ENCODE measurements around the gene ZNF497. TPM values are rescaled to one million over a fixed set of nuclear protein-coding genes. Genes with fewer than 3 reads are reported as not detected.

ZNF497 gene
- total and polyA plus RNA-seq, 2 of the 13 experiments (the other 11 are each of a cell fraction or from before 2014, with no cell fraction given): 1.5 to 1.9 TPM

DNA sequence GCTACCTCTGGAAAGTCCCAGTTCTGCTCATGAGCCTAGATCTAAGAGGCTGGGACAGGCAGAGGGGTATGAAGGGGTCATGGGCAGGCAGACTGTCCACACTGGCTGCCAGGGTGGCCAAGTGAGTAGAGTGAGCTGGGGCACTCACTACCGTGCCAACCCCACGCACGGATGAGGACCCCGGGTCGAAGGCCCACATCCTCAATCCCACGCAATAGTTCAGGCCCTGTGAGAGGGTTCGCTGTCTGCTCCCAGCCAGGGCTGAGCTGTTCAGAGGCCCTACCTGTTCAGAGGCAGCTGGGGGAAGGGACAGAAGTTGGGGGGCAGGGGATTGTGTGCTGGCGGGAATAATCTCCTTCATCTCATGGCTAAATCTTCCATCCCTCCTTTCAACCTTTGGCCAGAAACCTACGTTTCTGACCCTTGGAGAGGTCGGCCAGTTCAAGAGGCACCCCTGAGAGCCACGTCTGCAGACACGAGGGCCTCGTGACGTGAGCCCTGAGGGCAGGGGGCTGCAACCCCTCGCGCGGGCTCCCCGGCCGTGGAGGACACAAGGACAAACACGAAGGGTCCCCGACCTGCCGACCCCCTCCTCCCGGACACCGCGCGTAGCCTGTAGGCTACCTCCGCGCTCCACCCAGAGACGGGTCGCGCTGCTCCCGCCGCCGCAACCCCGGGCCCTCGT is 23.5 kb upstream of the ZNF497 start (continued):
- TF ChIP-seq, protein P1, sequence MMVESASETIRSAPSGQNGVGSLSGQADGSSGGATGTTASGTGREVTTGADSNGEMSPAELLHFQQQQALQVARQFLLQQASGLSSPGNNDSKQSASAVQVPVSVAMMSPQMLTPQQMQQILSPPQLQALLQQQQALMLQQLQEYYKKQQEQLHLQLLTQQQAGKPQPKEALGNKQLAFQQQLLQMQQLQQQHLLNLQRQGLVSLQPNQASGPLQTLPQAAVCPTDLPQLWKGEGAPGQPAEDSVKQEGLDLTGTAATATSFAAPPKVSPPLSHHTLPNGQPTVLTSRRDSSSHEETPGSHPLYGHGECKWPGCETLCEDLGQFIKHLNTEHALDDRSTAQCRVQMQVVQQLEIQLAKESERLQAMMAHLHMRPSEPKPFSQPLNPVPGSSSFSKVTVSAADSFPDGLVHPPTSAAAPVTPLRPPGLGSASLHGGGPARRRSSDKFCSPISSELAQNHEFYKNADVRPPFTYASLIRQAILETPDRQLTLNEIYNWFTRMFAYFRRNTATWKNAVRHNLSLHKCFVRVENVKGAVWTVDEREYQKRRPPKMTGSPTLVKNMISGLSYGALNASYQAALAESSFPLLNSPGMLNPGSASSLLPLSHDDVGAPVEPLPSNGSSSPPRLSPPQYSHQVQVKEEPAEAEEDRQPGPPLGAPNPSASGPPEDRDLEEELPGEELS (CRISPR knock-in tag; IDR thresholded peaks at IDR 0.05): no peak
- 0 out of 2 replicates have a peak, but pooled peaks have one; percentile 23 for TF ChIP-seq ZNF3 (CRISPR knock-in tag; IDR thresholded peaks at IDR 0.05)
- TF ChIP-seq, protein P2, sequence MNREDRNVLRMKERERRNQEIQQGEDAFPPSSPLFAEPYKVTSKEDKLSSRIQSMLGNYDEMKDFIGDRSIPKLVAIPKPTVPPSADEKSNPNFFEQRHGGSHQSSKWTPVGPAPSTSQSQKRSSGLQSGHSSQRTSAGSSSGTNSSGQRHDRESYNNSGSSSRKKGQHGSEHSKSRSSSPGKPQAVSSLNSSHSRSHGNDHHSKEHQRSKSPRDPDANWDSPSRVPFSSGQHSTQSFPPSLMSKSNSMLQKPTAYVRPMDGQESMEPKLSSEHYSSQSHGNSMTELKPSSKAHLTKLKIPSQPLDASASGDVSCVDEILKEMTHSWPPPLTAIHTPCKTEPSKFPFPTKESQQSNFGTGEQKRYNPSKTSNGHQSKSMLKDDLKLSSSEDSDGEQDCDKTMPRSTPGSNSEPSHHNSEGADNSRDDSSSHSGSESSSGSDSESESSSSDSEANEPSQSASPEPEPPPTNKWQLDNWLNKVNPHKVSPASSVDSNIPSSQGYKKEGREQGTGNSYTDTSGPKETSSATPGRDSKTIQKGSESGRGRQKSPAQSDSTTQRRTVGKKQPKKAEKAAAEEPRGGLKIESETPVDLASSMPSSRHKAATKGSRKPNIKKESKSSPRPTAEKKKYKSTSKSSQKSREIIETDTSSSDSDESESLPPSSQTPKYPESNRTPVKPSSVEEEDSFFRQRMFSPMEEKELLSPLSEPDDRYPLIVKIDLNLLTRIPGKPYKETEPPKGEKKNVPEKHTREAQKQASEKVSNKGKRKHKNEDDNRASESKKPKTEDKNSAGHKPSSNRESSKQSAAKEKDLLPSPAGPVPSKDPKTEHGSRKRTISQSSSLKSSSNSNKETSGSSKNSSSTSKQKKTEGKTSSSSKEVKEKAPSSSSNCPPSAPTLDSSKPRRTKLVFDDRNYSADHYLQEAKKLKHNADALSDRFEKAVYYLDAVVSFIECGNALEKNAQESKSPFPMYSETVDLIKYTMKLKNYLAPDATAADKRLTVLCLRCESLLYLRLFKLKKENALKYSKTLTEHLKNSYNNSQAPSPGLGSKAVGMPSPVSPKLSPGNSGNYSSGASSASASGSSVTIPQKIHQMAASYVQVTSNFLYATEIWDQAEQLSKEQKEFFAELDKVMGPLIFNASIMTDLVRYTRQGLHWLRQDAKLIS (CRISPR knock-in tag; IDR thresholded peaks at IDR 0.05): no peak
- no peak for TF ChIP-seq ZNF44 (CRISPR knock-in tag; IDR thresholded peaks at IDR 0.05)
- 0 out of 2 replicates have a peak, but pooled peaks have one; percentile 13 for TF ChIP-seq DPF2 (CRISPR knock-in tag; IDR thresholded peaks at IDR 0.05; ENCODE audit: borderline replicate concordance, low read depth)
- TF ChIP-seq, protein P3, sequence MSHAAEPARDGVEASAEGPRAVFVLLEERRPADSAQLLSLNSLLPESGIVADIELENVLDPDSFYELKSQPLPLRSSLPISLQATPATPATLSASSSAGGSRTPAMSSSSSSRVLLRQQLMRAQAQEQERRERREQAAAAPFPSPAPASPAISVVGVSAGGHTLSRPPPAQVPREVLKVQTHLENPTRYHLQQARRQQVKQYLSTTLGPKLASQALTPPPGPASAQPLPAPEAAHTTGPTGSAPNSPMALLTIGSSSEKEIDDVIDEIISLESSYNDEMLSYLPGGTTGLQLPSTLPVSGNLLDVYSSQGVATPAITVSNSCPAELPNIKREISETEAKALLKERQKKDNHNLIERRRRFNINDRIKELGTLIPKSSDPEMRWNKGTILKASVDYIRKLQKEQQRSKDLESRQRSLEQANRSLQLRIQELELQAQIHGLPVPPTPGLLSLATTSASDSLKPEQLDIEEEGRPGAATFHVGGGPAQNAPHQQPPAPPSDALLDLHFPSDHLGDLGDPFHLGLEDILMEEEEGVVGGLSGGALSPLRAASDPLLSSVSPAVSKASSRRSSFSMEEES (CRISPR knock-in tag; IDR thresholded peaks at IDR 0.05): no peak
- TF ChIP-seq ZFP62 (CRISPR knock-in tag; IDR thresholded peaks at IDR 0.05): no peak
- TF ChIP-seq CENPX (CRISPR knock-in tag; IDR thresholded peaks at IDR 0.05): no peak
- TF ChIP-seq NKX3-1 (CRISPR knock-in tag; IDR thresholded peaks at IDR 0.05): no peak
- TF ChIP-seq, protein P4, sequence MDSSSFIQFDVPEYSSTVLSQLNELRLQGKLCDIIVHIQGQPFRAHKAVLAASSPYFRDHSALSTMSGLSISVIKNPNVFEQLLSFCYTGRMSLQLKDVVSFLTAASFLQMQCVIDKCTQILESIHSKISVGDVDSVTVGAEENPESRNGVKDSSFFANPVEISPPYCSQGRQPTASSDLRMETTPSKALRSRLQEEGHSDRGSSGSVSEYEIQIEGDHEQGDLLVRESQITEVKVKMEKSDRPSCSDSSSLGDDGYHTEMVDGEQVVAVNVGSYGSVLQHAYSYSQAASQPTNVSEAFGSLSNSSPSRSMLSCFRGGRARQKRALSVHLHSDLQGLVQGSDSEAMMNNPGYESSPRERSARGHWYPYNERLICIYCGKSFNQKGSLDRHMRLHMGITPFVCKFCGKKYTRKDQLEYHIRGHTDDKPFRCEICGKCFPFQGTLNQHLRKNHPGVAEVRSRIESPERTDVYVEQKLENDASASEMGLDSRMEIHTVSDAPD (CRISPR knock-in tag; IDR thresholded peaks at IDR 0.05): no peak
- TF ChIP-seq, protein P5, sequence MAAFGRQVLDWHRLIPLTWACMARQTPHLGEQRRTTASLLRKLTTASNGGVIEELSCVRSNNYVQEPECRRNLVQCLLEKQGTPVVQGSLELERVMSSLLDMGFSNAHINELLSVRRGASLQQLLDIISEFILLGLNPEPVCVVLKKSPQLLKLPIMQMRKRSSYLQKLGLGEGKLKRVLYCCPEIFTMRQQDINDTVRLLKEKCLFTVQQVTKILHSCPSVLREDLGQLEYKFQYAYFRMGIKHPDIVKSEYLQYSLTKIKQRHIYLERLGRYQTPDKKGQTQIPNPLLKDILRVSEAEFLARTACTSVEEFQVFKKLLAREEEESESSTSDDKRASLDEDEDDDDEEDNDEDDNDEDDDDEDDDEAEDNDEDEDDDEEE (CRISPR knock-in tag; IDR thresholded peaks at IDR 0.05): no peak
- no peak for TF ChIP-seq RAD51 (IDR thresholded peaks at IDR 0.05; ENCODE audit: borderline replicate concordance)
- no peak for TF ChIP-seq ZNF367 (CRISPR knock-in tag; IDR thresholded peaks at IDR 0.05; ENCODE audit: borderline replicate concordance)
- TF ChIP-seq ZNF749 (CRISPR knock-in tag; IDR thresholded peaks at IDR 0.05; ENCODE audit: borderline replicate concordance): no peak
- TF ChIP-seq ZNF883 (CRISPR knock-in tag; IDR thresholded peaks at IDR 0.05; ENCODE audit: not compliant biosample characterization): no peak
- TF ChIP-seq EP300 (IDR thresholded peaks at IDR 0.05; ENCODE audit: low read depth in 2 of 2, low read length in 2 of 2): no peak
- no peak for TF ChIP-seq EP300 (CRISPR knock-in tag; IDR thresholded peaks at IDR 0.05; ENCODE audit: borderline replicate concordance)
- TF ChIP-seq ZNF678 (CRISPR knock-in tag; IDR thresholded peaks at IDR 0.05): no peak
- TF ChIP-seq SRSF1 (optimal IDR thresholded peaks at IDR 0.05; ENCODE audit: low read depth, low read length): no peak
- no peak; the same call in 1 of the 2 replicates for TF ChIP-seq SRY (CRISPR knock-in tag; IDR thresholded peaks at IDR 0.05)
